Globus pallidus (tissue), 1 donor: ENCODE results near the gene KCNAB1.

Experiments used
- DNase-seq: peaks from one replicate; pipeline ENCODE4 v3.0.0-alpha.2; 2015; ENCODE audit warnings: low spot score

The KCNAB1 gene

DNA sequence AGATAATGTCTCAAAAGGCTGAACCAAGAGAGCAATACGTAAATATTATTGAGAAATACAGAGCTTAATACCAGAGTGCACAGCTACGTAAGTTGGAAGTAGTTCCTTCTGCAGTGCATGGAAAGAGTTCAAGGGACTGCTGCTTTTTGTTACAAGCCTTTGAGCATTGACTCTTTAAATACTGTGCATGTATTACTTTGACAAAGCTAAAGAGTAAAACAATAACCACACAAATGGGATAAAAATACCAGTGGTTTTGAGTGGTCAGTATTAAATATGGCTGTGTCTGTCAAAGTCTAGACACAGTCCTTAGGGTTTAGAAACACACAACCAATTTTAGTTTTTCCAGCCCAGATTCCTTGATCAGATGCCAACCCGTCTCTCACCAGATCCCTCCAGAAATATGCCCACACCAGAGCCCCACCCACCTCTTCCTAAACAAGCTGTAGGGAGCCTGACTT is 372.5 kb downstream of the KCNAB1 start:
- DNase-seq = no peak

DNA sequence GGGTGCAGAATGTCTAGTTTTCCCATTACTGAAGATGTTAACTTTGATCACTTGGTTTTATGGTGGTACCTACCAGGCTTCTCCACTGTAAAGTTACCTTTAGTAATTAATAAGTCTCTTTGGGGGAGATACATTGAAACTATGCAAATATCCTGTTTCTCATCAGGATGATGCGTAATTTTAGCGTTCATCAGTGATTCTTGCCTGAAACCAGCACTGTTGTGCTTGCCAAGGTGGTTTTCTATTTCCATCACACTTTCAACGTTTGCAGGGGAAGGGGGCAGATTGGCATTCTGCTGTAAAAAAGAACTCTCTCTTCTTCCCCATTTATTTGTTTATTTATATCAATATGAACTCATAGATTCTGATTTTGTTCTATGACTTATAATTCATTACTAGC is 373.5 kb downstream of the KCNAB1 start:
- no peak for DNase-seq

DNA sequence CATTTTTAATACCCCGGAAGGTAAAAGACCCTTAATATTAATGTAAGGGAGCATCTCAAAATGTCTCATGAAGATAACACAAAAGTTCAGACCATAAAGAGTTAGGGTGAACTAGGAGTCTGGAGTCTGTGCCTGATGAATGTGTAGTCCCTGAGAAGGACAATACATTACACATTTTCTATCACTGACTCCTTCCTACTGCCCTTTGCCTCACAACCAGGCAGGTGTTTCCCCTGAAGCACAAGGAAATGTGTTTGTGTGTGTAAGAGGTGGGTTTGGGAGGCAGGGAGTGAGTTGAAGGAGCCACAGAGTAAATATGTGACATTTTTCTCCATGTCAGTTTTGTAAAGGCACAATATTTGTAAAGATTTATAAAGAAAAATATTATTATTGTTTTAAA is 375.4 kb downstream of the KCNAB1 start:
- DNase-seq = no peak

DNA sequence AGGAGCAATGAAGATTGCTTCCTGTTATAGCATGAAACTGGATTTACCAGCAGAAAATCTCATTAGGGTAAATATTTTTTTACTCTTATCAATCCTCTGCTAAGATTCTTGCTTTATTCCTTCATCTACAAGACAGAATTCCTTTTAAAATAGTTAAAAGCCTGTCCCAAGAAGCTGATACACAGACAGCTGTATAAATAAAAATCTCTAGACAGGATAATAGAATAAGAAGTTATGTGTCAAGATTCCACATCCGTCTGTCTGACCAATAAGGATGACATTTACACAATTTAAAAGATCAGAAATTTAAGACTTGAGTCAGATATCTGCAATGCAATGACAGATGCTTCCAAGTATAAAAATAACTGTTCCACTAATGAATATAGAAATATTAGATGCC is 376.9 kb downstream of the KCNAB1 start:
- DNase-seq = no peak

DNA sequence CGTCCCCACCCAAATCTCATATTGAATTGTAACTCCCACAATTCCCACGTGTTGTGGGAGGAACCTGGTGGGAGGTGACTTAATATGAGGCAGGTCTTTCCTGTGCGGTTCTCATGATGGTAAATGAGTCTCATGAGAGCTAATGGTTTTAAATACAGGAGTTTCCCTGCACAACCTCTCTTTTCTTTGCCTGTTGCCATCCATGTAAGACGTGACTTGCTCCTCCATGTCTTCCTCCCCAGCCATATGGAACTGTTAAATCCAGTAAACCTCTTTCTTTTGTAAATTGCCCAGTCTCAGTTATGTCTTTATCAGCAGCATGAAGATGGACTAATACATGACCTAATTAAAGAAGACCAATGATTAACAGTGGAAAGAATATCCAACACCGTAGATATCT is 377.9 kb downstream of the KCNAB1 start:
- DNase-seq = no peak

- no peak for DNase-seq
Measured at GRCh38 chr3:156507285-156507684, 386.9 kb downstream of the KCNAB1 start.

DNA sequence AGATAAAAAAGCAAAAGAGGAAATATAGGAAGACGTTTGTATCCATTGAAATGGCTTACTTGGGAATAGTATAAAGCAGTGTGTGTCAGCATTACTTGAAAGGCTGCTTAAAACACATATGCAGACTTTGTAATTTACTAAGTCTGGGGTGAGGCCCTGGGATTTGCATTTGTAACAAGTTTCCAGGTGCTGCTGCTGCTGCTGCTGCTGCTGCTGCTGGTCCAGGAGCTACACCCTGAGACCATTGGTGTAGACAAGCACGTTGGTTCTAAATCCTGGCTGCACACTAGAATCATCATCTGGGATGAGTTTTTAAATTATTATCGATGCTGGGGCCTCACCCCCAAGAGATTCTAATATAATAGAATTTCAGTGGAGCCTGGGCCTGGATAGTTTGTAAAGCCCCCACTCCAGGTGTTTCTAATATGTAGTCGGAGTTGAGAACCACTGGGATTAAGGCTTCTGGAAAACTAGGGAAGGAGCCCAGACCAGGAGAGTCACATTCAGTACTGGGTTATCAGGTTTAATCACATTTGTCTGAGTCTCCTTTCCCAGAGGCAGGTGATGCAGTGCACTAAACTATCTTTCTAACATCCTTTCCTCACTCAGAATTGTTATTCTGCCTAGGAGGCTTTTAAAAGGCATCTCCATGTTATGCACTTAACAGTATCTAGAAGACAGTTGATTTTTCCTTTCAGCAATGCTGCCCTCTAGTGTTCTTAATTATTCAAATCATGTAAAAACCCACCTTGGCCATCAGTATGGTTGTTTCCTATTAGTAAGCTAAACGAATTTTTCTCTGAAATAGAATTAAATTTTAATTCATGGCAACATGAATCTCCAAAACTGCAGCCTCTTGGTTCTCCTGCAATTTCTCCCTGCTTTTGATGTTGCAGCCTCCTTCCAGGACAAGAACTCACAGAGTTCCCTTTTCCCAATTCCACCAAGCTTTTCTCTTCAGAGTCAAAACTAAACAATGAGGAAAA is 389.1 kb downstream of the KCNAB1 start:
- DNase-seq = peak; percentile 66

GRCh38 chr3:156511987-156512677 is 391.8 kb downstream of the KCNAB1 start:
- no peak for DNase-seq

DNA sequence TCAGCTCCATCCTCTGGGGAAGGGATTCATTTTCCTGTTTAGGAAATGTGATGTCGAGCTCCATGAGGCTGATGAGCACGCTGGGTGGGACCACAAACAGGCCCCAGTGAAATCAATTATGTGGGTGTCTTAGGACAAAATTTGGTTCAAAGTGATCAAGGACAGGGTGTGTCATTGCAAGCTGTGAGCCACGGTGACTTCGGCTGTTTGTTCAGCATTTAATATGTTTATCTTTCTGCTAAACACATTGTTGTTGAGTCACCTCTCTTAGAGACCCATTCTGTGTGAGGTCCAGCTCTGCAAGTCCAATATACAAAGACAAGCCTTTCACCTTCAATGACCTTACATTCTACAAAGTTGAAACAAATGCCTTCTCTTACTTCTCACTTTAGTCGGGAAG is 393.2 kb downstream of the KCNAB1 start:
- no peak for DNase-seq

DNA sequence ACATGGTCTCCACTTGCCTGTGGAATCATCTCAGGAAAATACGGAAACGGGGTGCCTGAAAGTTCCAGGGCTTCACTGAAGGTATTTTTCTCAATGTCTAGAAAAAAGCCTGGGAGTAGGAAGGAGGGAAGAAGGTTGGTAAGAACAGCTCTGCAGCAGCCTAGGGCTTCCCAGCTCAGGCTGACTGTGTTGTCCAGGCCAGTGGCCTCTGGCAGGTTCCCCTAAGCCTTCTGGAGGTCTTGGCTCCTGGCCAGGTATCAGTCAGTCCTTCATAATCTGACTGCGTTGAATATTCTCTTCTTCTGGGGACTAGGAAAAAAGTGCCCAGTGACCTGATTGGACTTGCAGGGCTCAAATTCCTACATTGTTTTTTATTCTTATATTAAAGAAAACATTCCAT is 395.9 kb downstream of the KCNAB1 start:
- DNase-seq = no peak

- DNase-seq = no peak
Measured at GRCh38 chr3:156516961-156517360, 396.6 kb downstream of the KCNAB1 start.

DNA sequence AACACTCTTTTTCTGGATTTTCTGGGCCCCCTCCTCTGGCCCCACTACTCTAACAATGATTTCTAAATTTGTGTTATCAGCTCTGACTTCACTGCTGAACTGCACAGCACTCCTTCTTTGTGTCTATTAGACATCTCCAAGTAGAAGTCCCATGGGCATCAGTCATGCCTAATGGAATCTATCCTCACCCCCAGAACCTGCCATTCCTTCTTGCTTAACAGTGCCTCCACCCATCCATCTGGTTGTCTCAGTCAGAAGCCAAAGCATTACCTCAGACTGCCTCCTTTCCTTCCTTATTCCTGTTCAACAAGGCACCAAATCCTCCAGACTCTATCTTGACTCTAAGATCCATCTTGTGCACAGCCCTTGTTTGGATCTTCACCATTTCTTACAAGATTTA is 398.3 kb downstream of the KCNAB1 start:
- DNase-seq = no peak

- DNase-seq = no peak
Measured at GRCh38 chr3:156519758-156520162, 399.4 kb downstream of the KCNAB1 start.

GRCh38 chr3:156522673-156523072 is 402.3 kb downstream of the KCNAB1 start:
- no peak for DNase-seq

- no peak for DNase-seq
Measured at GRCh38 chr3:156525808-156526207, 405.4 kb downstream of the KCNAB1 start.

GRCh38 chr3:156527060-156527459 is 406.7 kb downstream of the KCNAB1 start:
- DNase-seq = no peak

- peak; percentile 57 for DNase-seq
Measured at GRCh38 chr3:156530980-156531379, 410.6 kb downstream of the KCNAB1 start.

GRCh38 chr3:156532730-156533129 is 412.4 kb downstream of the KCNAB1 start:
- no peak for DNase-seq

- DNase-seq = no peak
Measured at GRCh38 chr3:156533205-156533604, 412.8 kb downstream of the KCNAB1 start.

DNA sequence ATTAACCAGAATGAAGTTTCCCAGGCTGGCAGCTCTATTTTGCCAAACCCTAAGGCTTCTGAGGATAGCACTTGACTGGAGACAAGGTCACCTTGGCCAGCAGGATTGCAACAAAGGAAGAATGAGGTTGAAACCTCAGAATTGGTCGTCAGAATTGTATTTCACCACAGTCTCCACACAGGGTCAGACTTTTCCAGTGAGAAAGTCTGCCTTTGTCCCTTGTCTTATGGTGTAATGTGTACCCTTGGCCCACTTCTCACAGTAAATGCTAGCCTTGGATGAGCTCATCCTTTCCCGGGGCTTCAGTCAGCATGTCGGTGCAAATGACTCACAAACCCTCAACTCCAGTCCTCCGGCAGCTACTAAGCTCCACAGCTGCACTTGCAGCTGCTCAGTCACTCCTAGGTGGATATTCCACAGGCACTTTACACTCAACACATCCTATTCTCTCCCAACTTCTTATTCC is 414.8 kb downstream of the KCNAB1 start:
- peak; percentile 82 for DNase-seq

DNA sequence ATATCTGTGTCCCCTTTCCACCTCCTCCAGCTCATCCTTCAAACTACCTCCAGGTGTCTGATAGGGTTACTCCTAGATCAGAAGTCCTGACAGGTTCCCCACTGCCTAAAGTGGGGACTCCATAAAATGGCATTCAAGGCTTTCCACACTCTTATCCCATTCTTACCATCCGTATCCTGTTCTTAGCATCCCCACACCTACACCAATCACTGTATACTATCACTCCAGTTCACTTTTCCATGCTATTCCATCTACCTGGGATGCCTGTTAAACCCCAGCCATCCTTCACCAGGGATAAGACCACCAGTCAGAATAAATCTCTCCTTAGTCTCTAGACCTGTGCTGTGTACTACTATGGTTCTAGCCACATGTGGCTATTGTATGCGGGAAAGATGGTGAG is 415.4 kb downstream of the KCNAB1 start:
- no peak for DNase-seq

GRCh38 chr3:156536524-156537316 is 416.3 kb downstream of the KCNAB1 start:
- DNase-seq = no peak
